GM12891 (cell line): Measurements from ENCODE around the gene RANBP1.

Experiments
- DNase-seq: peaks from one replicate; pipeline ENCODE4 v3.0.0; 2011; ENCODE audit warnings: low spot score; ENCODE audit not compliant: insufficient read length
- FAIRE-seq: peaks from 2 replicates; lab custom pipeline; 2011; peaks lifted over from hg19 to GRCh38; lab: Jason Lieb, UNC
- PAX5 ChIP-seq: IDR thresholded peaks from 2 replicates; pipeline ENCODE4 v1.6.1; 2011; ENCODE audit warnings: low read length, moderate library complexity, mild to moderate bottlenecking; ENCODE audit not compliant: insufficient read depth, severe bottlenecking
- POLR2A ChIP-seq: IDR thresholded peaks from 2 replicates; pipeline ENCODE4 v1.6.1; 2011; ENCODE audit warnings: low read depth, low read length, control low read depth
- POLR2AphosphoS5 ChIP-seq: IDR thresholded peaks from 2 replicates; pipeline ENCODE4 v1.6.1; 2011; ENCODE audit warnings: low read depth, low read length, control low read depth
- POU2F2 ChIP-seq: IDR thresholded peaks from 2 replicates; pipeline ENCODE4 v1.6.1; 2011; ENCODE audit warnings: low read depth, mild to moderate bottlenecking, control low read depth, low read length, moderate library complexity
- SPI1 ChIP-seq: IDR thresholded peaks from 2 replicates; pipeline ENCODE4 v1.6.1; 2011; ENCODE audit warnings: low read depth, low read length, control low read depth
- TAF1 ChIP-seq: IDR thresholded peaks from 2 replicates; pipeline ENCODE4 v1.6.1; 2011; ENCODE audit warnings: low read depth, low read length, control low read depth

RANBP1 gene

DNA sequence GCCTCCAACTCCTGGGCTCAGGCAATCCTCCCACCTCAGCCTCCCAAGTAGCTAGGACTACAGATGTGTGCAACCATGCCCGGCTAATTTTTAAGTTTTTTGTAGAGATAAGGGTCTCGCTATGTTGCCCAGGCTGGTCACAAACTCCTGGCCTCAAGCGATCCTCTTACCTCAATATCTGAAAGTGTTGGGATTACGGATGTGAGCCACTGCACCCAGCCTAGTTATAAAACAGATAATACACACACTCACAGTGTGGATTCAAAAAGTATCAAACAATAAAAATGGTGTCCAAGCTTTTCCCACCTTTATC lies 35.3 kb downstream of the RANBP1 start:
- TF ChIP-seq POLR2AphosphoS5 (no peak), TAF1 (no peak), POLR2A (no peak), PAX5 (no peak), SPI1 (no peak), POU2F2 (no peak)
- FAIRE-seq (no peak), DNase-seq (no peak)

DNA sequence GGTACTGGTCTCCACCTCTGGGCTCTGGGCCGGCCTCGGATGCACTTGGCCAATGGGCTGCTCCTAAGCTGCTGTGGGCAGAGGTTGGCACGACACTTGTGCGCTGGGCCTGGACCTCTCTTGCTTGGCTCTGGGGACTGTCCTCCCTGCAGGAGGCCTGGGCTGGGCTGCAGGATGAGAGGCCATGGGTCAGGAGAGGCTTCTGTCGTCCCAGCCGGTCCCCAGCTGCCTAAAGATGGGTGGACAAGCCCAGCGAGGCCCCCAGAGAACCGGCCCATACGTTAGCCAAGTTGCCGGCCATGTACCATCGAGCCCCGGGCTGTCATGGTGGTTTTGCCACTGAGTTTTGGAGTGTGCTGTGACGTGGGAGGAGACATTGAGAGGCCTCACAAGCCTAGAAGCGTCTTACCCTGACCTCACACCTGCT lies 36.6 kb downstream of the RANBP1 start:
- no peak for FAIRE-seq

DNA sequence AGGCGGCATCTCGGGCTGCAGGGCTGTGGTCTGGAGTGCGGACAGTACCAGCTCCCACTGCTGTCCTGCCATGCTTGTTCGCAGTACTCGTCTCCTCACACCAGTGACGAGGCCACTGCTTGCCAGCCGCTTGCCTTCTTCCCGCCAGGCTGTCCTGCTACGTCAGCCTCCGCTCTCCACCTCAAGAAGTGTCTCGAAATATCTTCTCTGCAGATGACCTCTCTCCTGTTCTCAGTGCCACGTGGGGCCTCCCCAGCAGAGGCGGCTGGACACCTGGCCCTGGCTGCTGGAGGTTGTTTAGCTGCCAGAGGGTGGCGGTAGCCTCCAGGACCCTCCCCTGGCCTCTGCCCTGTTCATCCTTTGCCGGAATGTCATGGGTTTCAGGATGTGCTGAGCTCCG lies 38.0 kb downstream of the RANBP1 start:
- TF ChIP-seq POLR2AphosphoS5: no peak
- TF ChIP-seq TAF1: no peak
- no peak for TF ChIP-seq SPI1
- no peak for TF ChIP-seq POLR2A
- no peak for TF ChIP-seq POU2F2
- DNase-seq (no peak), FAIRE-seq (no peak)

More for the DNA sequence above, 36.6 kb downstream of the RANBP1 start:
- TF ChIP-seq POU2F2: no peak
- no peak for TF ChIP-seq SPI1
- no peak for TF ChIP-seq POLR2A
- TF ChIP-seq TAF1: no peak
- no peak for TF ChIP-seq POLR2AphosphoS5
- no peak for TF ChIP-seq PAX5
- DNase-seq: no peak

DNA sequence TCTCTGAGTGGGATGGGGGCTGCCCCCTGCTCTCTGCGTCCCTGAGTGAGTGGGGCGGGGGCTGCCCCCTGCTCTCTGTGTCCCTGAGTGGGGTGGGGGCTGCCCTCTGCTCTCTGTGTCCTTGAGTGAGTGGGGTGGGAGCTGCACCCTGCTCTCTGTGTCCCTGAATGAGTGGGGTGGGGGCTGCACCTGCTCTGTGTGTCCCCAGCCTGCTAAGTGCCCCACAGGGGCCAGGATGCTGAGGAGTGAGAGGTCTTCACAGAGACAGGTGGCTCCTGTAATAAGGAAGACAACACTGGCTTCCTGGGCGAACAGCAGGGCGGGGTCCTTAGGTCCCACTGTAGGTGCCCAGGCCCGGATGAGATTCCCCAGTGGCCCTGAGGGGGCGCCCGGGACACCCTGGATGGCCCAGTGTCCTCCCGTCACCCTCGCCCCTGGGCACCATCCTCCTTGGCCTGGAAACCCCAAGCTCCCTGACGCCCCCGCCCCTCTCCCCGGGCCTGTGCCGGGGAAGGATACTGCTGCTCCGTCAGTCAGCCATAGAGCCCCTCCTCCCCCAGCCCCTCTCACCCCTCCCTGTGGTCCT lies 38.8 kb downstream of the RANBP1 start:
- FAIRE-seq: no peak
- TF ChIP-seq POU2F2: no peak
- no peak for TF ChIP-seq POLR2AphosphoS5
- TF ChIP-seq TAF1: no peak
- no peak for TF ChIP-seq POLR2A
- no peak for TF ChIP-seq PAX5
- no peak for TF ChIP-seq SPI1

DNA sequence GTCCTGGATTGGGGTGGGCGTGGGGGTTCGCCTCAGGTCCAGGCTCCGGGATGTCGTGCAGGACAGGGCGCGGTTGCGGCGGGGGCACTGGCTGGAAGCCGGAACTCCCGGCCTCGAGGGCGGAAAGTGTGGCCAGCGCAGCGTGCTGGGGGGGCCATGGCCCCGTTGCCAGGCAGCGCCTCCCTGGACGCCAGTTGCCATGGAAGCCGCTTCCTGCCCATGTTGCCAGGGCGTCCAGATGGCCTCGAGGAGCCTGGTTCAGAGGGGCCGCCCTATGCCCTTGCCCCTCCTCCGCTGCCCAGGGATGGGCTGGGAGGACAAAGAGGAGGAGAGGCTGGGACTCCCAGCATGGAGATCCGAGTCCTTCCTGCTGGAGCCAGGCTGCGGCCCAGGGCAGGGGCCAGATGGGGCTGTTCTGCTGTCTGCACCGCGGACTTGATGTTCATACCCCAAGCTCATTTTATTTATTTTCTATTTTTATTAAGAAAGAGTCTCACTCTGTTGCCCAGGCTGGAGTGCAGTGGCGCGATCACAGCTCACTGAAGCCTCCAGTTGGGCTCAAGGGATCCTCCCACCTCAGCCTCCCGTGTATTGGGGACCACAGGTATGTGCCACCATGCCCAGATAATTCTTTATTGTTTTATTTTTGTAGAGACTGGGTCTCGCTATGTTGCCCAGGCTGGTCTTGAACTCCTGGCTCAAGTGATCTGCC lies 39.6 kb downstream of the RANBP1 start:
- FAIRE-seq: no peak
- no peak for DNase-seq
- TF ChIP-seq PAX5 (no peak), POLR2AphosphoS5 (no peak), POU2F2 (no peak), TAF1 (no peak), POLR2A (no peak), SPI1 (no peak)

More for the DNA sequence above, 38.8 kb downstream of the RANBP1 start:
- no peak for DNase-seq

DNA sequence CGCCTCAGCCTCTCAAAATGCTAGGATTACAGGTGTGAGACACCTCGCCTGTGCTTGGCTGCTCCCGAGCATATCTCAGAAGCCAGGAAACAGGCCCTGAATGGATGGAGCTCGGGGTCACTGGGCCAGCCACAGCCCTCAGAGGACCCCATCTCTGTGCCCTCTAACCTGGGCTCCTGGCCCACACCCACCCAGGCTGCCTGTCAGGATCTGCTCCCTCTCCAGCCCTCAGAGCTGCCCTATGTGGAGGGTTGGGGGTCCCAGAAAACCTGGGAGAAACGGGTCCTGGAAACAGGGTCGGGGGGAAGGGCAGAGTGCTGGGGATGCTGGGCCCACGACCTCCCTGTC lies 40.1 kb downstream of the RANBP1 start:
- DNase-seq (no peak), FAIRE-seq (no peak)

DNA sequence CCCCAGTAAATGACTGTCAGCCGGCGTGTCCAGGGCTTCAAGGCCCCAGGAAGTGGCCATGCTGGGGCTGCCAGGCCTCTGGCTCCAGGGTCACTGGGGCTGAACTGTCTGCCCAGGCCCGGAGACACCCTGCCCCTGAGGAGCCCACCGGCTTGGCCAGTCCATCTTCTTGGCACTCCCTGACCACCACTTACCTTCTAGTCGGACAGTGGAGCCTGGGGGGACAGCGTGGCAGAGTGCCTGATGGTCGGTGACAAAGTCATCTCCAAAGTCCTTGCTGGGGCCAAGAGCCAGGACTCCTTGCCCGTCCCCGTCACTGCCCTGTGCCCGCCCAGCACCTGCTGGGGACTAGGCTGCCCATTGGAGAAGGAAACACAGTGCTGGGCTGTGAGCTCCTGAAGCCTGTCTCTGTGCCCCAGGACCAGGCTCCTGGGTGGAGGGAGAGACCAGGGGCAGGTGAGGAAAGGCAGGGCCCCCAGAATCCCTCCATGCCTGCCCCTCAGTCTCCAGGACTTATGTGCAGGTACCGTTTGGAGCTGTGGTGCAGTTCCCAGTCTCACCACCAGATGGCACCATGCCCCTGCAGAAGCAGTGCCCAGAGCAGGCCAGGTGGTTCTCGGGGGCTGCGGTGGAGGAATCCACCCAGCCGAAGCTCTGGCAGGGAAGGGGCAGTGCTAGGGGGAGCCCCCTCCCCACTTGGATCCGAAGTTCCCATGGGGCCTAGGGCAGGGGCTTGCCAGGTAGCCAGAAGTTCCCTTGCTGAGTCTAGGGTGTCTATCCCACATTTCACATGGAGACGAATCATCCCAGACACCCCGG lies 40.9 kb downstream of the RANBP1 start:
- TF ChIP-seq POLR2AphosphoS5 (no peak), POU2F2 (no peak), TAF1 (no peak)
- DNase-seq (peak; percentile 98), FAIRE-seq (peak; percentile 95)

More for the DNA sequence above, 40.1 kb downstream of the RANBP1 start:
- no peak for TF ChIP-seq POLR2A
- TF ChIP-seq TAF1: no peak
- no peak for TF ChIP-seq PAX5
- no peak for TF ChIP-seq POU2F2
- TF ChIP-seq POLR2AphosphoS5: no peak
- TF ChIP-seq SPI1: no peak

DNA sequence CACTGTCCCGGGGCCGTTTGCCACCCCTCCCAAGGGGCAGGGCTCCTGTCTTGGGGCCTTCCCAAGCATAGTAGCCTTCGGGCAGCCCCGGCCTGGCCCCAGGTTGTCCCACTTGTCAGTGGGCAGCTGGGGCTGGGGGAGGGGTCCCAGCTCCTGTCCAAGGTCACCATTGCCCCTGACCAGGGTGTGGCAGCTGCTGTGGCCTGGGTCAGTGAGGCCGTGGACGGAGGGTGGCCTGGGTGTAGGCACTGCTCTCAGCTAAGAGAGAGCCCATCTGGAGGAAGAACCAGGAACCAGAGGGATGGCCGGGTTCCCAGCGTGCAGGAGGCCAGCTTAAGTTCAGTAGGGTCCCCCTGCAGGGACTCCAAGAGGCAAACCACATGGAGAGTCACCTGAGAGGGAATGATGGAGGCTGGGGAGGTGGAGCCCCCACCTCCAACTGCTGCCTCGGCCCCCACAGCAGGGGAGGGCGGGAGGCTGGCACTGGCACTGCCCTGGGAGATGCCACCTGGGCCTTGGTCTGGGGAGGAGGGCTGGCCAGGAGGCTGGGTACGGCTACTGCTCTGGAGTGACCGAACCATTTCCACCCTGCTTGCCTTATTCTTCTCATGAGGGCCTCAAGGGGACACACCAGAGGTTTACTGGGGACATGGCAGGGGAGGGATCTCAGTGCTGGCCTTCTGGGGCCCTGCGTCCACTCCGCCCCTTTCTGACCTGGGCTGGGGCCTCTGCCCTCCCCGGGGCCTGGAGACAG lies 41.7 kb downstream of the RANBP1 start:
- no peak for FAIRE-seq
- no peak for TF ChIP-seq TAF1
- no peak for TF ChIP-seq PAX5
- no peak for TF ChIP-seq POLR2A
- no peak for TF ChIP-seq POLR2AphosphoS5
- TF ChIP-seq POU2F2: no peak
- TF ChIP-seq SPI1: no peak
- DNase-seq: no peak

DNA sequence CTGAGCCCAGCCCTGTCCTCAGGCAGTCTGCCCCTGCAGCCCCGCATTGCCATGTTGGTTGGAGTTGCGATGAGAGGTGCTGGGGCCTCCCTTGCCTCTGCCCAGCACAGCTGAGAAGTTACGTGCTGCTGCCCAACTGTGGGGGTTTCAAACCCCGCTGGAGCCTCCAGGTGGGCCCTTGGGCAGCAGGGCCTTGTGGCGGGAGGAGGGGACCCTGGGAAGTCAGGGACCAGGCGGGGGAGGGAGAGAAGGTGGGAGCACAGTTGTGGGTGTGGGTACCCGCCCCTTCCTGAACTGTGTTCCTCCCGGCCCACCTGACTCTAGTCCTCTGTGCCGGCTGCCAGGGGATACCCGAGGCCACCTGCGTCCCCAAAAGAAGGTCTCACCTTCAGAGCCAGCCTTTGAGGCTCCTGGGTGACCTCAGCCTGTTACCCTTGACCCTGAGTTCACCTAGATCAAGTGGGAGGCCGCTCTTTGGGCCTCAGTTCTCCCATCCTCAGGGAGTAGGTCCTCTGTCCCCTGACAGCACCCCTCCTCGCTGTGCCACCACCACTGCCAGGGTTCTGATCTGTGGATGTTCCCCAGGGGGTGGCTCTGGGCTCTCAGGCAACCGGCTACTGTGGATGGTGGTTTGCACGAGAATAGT lies 42.6 kb downstream of the RANBP1 start:
- no peak for FAIRE-seq

More for the DNA sequence above, 42.6 kb downstream of the RANBP1 start:
- no peak for DNase-seq
- no peak for TF ChIP-seq POLR2AphosphoS5
- no peak for TF ChIP-seq TAF1
- no peak for TF ChIP-seq POU2F2
- TF ChIP-seq POLR2A: no peak
- TF ChIP-seq SPI1: no peak
- no peak for TF ChIP-seq PAX5
